ENCODE results near the gene CALM3.

CALM3 gene

DNA sequence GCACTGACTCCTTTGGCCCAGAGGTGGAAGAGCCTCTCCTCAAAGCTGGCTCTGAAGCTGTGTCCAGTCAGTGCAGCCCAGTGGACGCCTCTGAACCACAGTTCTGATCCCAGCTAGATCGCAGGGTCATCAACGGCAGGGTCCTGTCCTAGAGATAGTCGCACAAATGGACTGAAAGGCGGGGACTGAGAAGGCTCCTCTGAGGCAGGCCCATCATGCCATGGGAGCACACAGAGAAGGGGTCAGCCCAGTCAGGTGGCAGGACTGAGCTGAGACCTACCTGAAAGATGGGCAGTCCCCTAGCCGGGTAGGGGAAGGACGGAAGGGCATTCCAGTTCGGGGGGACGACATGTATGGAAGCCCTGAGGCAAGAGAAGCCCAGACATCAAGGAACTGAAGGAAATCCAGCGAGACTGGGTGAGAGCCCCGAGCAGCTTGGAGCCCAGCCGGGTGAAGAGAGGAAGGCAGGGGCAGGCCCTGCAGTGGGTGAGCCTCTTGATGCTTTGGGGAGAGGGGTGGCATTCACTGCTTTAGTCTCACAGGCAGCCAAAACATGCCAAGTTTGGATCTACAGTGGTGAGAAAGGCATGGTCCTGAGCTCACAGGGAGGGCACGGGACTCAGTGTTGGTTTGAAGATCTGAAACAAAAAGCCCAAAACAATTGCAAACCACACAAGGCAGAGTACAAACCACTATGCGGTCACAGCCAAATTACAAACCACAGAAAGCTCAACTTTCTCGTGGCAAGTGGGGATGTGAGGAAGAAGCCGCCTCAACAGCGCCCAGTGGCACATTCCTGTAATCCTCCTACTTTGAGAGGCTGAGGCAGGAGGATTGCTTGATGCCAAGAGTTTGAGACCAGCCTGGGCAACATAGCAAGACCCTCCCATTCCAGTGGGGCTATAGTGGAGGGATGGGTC is 10.0 kb downstream of the CALM3 start:
- no peak for TF ChIP-seq CTCF (conservative IDR thresholded peaks at IDR 0.05)
- no peak overlapping the region for H3K27ac ChIP-seq

DNA sequence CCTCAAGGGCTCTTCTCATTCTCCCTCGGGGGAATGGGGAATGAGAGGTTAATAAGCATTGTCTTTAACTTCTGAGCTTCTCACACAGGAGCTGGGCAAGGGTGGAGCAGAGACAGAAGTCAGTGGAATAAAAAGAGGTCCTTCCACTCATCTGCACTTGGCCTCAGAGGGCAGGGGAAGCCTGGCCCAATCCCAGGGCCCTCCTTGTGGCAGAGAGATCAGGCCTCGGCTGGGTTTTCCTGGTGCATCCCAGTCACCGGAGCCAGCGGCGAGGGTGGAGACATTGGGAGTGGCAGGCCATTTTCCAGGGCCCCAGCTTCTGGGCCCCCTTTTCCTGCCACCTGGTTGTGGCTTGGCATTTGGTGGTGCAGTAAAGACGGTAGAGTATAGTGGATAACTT is 10.6 kb downstream of the CALM3 start:
- no peak for TF ChIP-seq CTCF (conservative IDR thresholded peaks at IDR 0.05)

DNA sequence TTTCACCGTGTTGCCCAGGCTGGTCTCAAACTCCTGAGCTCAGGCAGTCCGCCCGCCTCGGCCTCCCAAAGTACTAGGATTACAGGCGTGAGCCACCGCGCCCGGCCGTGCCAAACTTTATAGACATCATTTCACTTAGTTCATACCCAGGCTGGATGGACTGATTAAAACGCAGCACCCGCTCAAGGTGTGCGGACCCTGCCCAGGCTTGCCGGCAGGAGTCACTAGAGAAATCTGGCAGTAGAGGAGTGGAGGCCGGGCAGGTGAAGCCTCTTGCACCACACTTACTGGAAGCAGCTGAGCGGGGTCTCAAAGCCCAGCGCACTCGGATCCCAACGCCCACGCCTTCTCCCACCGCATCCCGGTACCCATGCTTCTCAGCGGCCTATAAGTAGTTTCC is 12.4 kb downstream of the CALM3 start:
- no peak for TF ChIP-seq CTCF (conservative IDR thresholded peaks at IDR 0.05)
- H3K27ac ChIP-seq, result peak overlapping the region; percentile 42

More for the DNA sequence above, 10.6 kb downstream of the CALM3 start:
- H3K27ac ChIP-seq, result no peak overlapping the region

GRCh38 chr19:46614114-46614722 is 13.1 kb downstream of the CALM3 start:
- peak overlapping the region; percentile 42 for H3K27ac ChIP-seq
- peak; percentile 94 for TF ChIP-seq CTCF (conservative IDR thresholded peaks at IDR 0.05)

- no peak for TF ChIP-seq CTCF (conservative IDR thresholded peaks at IDR 0.05)
- H3K27ac ChIP-seq, result no peak overlapping the region
Observed at GRCh38 chr19:46615966-46616365, 14.8 kb downstream of the CALM3 start.

DNA sequence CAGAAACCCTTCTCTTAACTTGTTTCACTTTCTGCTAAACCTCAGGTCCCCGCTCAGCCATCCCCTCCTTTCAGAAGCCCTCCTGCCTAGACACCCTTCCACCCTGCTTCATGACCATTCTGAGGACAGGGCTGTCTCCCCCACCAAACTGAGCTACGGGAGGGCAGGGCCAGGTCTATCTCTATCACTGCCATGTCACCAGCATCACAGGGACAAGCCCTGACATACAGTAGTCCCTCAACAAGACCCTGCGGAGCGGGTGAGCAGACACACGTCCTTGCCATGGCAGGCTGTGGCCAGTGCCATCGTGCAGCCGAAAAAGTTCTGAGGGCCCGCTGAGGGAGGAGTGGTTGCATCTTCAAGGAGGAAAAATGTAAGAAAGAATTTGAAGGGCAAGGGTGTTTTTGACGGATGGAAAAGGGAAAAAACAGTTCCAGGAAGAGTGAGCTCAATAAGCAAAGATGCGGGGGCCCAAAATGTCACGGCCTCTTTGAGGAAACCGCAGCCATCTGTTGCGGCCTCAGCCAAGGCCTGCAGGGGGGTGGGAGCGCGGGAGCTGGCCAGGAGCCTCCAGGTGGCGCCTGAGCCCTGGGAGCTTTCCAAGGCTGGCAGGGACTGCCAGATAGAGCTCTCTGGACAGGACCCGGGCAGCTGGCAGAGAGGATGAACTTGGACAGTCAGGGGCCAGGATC is 15.6 kb downstream of the CALM3 start:
- peak; percentile 89 for TF ChIP-seq CTCF (conservative IDR thresholded peaks at IDR 0.05)
- H3K27ac ChIP-seq, result peak overlapping the region; percentile 11; the same call in 1 of the 2 replicates

DNA sequence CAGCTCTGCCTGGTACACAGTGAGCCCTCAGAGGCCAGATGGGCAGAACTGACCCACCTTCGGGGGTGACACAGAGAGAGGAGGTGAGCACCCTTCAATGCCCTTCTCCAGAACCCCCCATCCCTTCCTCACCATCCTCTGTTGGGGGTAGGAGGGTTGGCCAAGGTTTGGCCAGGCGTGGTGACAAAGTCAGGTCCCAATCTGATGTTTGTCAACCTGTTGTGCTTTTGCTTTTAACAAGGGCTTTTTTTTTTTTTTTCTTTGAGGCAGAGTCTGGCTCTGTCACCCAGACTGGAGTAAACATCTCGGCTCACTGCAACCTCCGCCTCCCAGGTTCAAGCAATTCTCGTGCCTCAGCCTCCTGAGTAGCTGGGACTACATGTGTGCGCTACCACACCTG is 16.5 kb downstream of the CALM3 start:
- TF ChIP-seq CTCF (conservative IDR thresholded peaks at IDR 0.05), result no peak
- H3K27ac ChIP-seq, result no peak overlapping the region; the same call in 1 of the 2 replicates

Data from VCaP (cell line).